ENCODE measurements around the gene SLC33A1.
"Not testable (repeated sequence)": the region's sequence is repeated elsewhere in the genome, so short reads cannot be mapped to it uniquely, and the experiment has no call there.

SLC33A1 gene

GRCh38 chr3:155861476-155862183 is 7.4 kb upstream of the SLC33A1 start:
- no peak for DNase-seq

- DNase-seq: not testable (repeated sequence)
Observed at GRCh38 chr3:155860424-155860823, 6.2 kb upstream of the SLC33A1 start.

- DNase-seq: peak; percentile 69
Observed at GRCh38 chr3:155859859-155860258, 5.6 kb upstream of the SLC33A1 start.

GRCh38 chr3:155853214-155854140 is 750 bp downstream of the SLC33A1 start:
- peak; percentile 44 for DNase-seq

GRCh38 chr3:155852341-155852740 is 1.9 kb downstream of the SLC33A1 start:
- no peak for DNase-seq

DNA sequence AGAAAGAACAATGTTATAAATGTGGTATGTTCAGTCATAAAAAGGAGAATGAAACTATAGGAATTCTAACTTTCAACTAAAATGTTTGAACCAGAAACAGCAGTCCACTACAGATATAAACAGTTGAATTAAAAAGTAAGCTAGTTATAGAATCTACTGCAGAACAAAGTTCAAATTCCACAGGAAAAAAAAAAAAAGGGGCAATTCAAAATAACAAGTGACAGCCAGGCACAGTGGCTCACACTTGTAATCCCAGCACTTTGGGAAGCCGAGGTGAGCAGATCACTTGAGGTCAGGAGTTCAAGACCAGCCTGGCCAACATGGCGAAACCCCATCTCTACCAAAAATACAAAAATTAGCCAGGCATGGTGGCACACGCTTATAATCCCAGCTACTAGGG is 4.8 kb downstream of the SLC33A1 start:
- not testable (repeated sequence) for DNase-seq

GRCh38 chr3:155847993-155848392 is 6.2 kb downstream of the SLC33A1 start:
- no peak for DNase-seq

- no peak for DNase-seq
Observed at GRCh38 chr3:155846119-155846518, 8.1 kb downstream of the SLC33A1 start.

DNA sequence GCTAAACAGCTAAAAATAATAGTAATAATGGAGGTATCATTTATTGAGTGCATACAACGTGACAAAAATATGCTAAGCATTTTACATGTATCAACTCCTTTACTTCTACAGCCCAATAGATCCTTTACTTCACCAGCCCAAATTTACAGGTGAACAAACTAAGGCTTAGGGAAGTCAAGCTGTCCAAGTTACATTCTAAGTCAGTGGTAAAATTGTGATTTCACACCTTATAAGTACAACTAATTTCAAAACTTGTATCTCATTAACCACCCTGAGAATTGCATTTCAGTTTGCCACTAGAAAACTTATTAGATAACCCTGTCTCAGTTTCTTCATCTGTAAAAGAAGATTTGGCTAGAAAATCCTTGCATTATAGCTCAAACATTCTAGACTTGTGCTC is 10.7 kb downstream of the SLC33A1 start:
- no peak for DNase-seq

- no peak for DNase-seq
Observed at GRCh38 chr3:155835341-155836071, 18.7 kb downstream of the SLC33A1 start.

DNA sequence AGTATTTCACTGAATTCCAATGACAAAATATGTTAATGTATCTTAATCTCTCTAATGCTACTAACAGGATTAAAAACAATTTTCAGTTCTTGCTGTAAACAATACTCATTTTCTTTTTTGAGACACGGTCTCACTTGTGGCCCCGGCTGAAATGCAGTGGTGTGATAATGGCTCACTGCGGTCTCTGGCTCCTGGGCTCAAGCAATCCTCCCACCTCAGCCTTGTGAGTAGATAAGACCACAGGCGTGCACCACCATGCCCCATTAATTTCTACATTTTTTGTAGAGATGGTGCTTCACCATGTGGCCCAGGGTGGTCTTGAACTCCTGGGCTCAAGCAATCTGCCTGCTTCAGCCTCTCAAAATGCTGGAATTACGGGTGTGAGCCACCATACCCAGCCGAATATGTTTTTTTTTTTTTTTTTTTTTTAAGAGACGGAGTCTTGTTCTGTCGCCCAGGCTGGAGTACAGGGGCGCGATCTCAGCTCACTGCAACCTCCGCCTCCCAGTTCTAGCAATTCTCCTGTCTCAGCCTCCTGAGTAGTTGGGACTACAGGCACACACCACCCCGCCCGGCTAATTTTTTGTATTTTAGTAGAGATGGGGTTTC is 25.6 kb downstream of the SLC33A1 start:
- peak; percentile 91 for DNase-seq

DNA sequence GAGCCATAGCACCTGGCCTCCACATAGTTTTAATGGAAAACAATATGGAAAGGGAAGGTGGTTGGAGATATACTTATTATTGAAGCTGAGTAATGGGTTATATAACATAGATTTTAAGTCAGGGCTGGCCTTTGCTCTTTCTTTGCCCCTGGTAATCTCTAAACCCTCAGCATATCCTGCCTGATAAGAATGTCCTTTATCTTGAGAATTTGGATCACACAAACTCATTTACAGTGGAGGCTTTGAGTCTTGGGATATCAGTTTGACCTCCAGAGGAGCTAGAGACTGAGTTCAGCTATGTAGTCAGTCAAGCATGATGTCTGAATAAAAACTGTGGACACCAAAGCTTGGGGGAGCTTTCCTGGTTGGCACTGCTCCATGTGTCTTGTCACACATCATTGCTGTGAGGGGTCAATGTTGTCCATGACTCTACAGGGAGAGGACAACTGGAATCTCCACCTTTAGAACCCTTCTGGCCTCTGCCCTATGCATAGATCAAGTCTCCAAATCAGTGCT is 39.1 kb downstream of the SLC33A1 start:
- peak; percentile 39 for DNase-seq

GRCh38 chr3:155813224-155813623 is 41.0 kb downstream of the SLC33A1 start:
- DNase-seq: not testable (repeated sequence)

DNA sequence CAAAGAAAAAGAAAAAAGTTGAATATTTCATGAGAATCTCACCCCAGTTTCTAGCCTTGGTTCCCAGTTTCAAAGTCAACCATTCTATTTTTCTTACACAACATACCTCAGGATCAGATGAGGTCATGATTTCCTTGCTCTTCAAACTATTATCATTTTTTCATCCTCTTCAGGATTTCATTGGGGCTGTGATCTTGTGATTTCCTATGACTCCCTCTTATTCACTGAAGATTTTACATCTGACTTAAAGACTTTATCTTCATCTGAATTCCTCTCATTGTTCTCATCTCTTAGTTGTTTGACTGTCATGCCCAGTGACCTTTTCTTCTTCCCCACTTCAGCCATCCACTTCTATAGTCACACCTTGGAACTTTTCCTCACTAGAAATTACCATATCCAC is 45.0 kb downstream of the SLC33A1 start:
- DNase-seq: no peak

GRCh38 chr3:155807823-155808222 is 46.4 kb downstream of the SLC33A1 start:
- no peak for DNase-seq

DNA sequence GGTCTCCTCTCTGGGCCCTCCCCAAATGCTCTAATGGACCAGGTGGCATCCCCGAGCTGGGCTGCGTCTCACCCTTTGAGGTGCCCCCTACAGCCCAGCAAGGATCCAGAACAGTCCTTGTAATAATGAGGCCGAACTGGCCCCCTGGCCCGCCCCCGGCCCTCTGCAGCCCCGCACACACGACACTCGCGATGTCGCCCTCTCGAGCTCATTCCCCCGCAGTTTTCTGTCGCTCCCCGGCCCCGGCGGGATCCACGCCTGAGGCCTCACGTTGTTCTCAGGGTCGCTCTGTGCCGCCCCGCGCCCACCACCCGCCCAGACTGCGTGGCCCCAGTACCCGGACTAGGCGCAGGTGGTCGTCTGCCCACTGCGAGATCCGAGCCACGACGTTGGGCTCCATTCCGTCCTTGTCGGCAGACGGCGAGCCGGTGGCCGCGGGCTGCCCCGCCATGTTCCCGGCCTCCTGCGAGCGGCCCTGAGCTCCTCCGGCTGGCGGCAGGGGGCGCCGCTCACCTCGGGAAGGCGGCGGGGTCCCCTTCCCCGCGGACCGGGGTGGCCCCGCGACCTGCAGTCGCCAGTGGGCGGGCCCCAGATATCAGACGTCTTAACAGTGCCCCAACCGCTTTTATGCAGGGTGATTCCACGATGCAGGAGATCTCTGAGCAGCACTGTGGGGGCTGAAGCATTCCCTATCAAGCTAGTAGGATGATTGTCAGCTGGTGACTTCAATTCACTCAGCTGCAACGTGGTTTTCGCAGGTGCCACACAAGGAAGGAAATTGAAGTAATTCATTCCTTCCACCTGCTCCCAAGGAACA is 48.2 kb downstream of the SLC33A1 start, which contains the start of gene C3orf33:
C3orf33 (minus strand) TSS at position 477 of the 817 bp plus-strand sequence; CDS start at position 451, 26 bp downstream.
- peak; percentile 88 for DNase-seq

DNA sequence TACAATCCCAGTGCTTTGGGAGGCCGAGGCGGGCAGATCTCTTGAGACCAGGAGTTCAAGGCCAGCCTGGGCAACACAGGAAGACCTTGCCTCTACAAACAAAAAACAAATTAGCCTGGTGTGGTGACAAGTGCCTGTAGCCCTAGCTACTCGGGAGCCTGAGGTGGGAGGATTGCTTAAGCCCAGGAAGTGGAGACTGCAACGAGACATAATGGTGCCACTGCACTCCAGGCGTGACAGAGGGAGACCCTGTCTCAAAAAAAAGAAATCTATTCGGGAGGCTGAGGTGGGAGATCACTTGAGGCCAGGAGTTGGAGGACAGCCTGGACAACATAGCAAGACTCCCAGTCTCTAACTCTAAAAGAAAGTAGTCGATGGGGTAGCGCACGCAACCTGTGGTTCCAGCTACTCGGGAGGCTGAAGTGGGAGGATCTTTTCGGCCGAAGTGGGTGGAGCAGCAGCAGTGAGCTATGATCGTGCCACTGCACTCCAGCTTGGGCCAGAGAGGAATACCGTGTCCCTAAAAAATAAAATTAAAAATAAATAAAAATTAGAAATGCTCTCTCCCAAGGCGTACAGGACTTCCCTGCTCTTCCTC is 48.9 kb downstream of the SLC33A1 start:
- DNase-seq: peak; percentile 67

DNA sequence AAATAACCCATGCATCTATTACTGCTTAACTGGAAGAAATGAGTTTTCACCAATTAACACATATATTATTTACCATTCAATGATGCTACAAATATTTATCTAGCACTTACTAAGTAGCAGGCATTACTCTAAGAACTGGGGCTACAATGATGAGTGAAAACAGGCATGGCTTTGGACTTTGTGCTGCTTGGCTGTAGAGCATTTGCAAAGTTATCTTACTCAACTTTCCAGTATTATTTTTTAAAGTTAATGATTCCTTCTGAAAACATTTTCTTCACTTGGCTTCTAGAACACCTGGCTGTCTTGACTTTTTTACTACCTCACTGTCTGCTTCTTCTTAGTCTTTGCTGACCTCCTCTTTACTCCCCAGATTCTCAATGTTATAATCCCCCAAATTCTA is 49.9 kb downstream of the SLC33A1 start:
- DNase-seq: no peak

DNA sequence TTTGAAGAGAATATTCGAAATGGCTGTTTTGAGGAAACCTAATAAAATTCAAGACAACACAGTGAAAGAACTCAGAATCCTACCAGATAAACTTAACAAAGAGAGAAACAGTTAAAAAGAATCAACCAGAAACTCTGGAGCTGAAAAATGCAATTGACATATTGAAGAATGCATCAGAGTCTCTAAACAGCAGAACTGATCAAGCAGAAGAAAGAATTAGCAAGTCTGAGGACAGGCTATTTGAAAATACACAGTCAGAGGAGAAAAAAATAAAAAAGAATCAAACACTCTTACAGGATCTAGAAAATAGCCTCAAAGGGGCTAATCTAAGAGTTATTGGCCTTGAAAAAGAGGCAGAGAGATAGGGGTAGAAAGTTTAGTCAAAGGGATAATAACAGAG is 61.7 kb downstream of the SLC33A1 start:
- DNase-seq: no peak

DNA sequence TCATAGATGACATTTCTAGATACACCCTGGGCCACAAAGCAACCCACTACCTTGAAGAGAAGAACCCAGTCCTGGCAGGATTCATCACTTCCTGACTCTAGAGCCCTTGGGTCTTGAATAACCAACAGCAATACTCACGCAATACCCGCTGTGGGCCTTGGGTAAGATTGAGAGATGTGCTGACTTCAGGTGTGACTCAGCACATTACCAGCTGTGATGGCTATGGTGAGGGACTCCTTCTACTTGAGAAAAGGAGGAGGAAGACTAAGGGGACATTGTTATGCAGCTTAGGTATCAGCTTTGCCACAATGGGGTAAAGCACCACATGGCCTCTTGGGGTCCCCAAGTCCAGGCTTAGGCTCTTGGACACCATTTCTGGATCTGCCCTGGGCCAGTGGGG is 63.0 kb downstream of the SLC33A1 start:
- peak; percentile 43 for DNase-seq

- DNase-seq: peak; percentile 29
Observed at GRCh38 chr3:155790272-155790925, 63.8 kb downstream of the SLC33A1 start.
